ENCODE data around the gene APEH.
"Not testable (repeated sequence)": the region's sequence is repeated elsewhere in the genome, so short reads cannot be mapped to it uniquely, and the experiment has no call there.

APEH gene

GRCh38 chr3:49664300-49664699 lies 9.9 kb upstream of the APEH start:
- no peak for DNase-seq (ENCODE audit: low read depth, low spot score)
- no peak overlapping the region for H3K4me3 ChIP-seq (ENCODE audit: low read length)

- no peak overlapping the region for H3K4me3 ChIP-seq (ENCODE audit: low read length)
- no peak for DNase-seq (ENCODE audit: low read depth, low spot score)
Observed at GRCh38 chr3:49665822-49666519, 8.2 kb upstream of the APEH start.

- H3K4me3 ChIP-seq (ENCODE audit: low read length): no peak overlapping the region
- no peak for DNase-seq (ENCODE audit: low read depth, low spot score)
Observed at GRCh38 chr3:49666592-49666991, 7.6 kb upstream of the APEH start.

- no peak for DNase-seq (ENCODE audit: low read depth, low spot score)
- no peak overlapping the region for H3K4me3 ChIP-seq (ENCODE audit: low read length)
Observed at GRCh38 chr3:49667701-49668413, 6.3 kb upstream of the APEH start.

- no peak for DNase-seq (ENCODE audit: low read depth, low spot score)
- H3K4me3 ChIP-seq (ENCODE audit: low read length): no peak overlapping the region
Observed at GRCh38 chr3:49668414-49668797, 5.7 kb upstream of the APEH start.

GRCh38 chr3:49668861-49669260 lies 5.3 kb upstream of the APEH start:
- no peak for DNase-seq (ENCODE audit: low read depth, low spot score)
- H3K4me3 ChIP-seq (ENCODE audit: low read length): no peak overlapping the region

GRCh38 chr3:49669352-49669751 lies 4.8 kb upstream of the APEH start:
- no peak for DNase-seq (ENCODE audit: low read depth, low spot score)
- H3K4me3 ChIP-seq (ENCODE audit: low read length): no peak overlapping the region

- DNase-seq (ENCODE audit: low read depth, low spot score): no peak
- H3K4me3 ChIP-seq (ENCODE audit: low read length): no peak overlapping the region
Observed at GRCh38 chr3:49670940-49671290, 3.2 kb upstream of the APEH start.

GRCh38 chr3:49671291-49672288 lies 2.6 kb upstream of the APEH start:
- H3K4me3 ChIP-seq (ENCODE audit: low read length): no peak overlapping the region
- DNase-seq (ENCODE audit: low read depth, low spot score): peak; percentile 63

GRCh38 chr3:49673121-49673714 lies 933 bp upstream of the APEH start:
- no peak for DNase-seq (ENCODE audit: low read depth, low spot score)
- peak overlapping the region; percentile 92 for H3K4me3 ChIP-seq (ENCODE audit: low read length)

GRCh38 chr3:49674497-49674983 lies 389 bp downstream of the APEH start:
- no peak for DNase-seq (ENCODE audit: low read depth, low spot score)

GRCh38 chr3:49675912-49676311 lies 1.8 kb downstream of the APEH start:
- H3K4me3 ChIP-seq (ENCODE audit: low read length): no peak overlapping the region
- no peak for DNase-seq (ENCODE audit: low read depth, low spot score)

More at GRCh38 chr3:49674497-49674983, 389 bp downstream of the APEH start:
- peak overlapping the region; percentile 92 for H3K4me3 ChIP-seq (ENCODE audit: low read length)

- DNase-seq (ENCODE audit: low read depth, low spot score): no peak
- no peak overlapping the region for H3K4me3 ChIP-seq (ENCODE audit: low read length)
Observed at GRCh38 chr3:49680493-49681231, 6.5 kb downstream of the APEH start.

- H3K4me3 ChIP-seq (ENCODE audit: low read length): no peak overlapping the region
Observed at GRCh38 chr3:49681232-49681522, 7.0 kb downstream of the APEH start.

GRCh38 chr3:49681543-49681942 lies 7.4 kb downstream of the APEH start:
- no peak for DNase-seq (ENCODE audit: low read depth, low spot score)
- H3K4me3 ChIP-seq (ENCODE audit: low read length): no peak overlapping the region

More at GRCh38 chr3:49681232-49681522, 7.0 kb downstream of the APEH start:
- DNase-seq (ENCODE audit: low read depth, low spot score): no peak

GRCh38 chr3:49683162-49683561 lies 9.0 kb downstream of the APEH start:
- no peak overlapping the region for H3K4me3 ChIP-seq (ENCODE audit: low read length)
- no peak for DNase-seq (ENCODE audit: low read depth, low spot score)

GRCh38 chr3:49684453-49684852 lies 10.3 kb downstream of the APEH start:
- not testable (repeated sequence) for DNase-seq (ENCODE audit: low read depth, low spot score); H3K4me3 ChIP-seq (ENCODE audit: low read length)

GRCh38 chr3:49685103-49685502 lies 11.0 kb downstream of the APEH start:
- H3K4me3 ChIP-seq (ENCODE audit: low read length); DNase-seq (ENCODE audit: low read depth, low spot score): not testable (repeated sequence)

GRCh38 chr3:49685846-49686245 lies 11.7 kb downstream of the APEH start:
- DNase-seq (ENCODE audit: low read depth, low spot score); H3K4me3 ChIP-seq (ENCODE audit: low read length): not testable (repeated sequence)

Measured in Jurkat, Clone E6-1 (cell line).